Adrenal gland (tissue), 12 donors: Measurements from ENCODE around the gene KIAA1671. TPM values are rescaled to one million over a fixed set of nuclear protein-coding genes. Genes with fewer than 3 reads are reported as not detected.

ENCODE experiments used
- DNase-seq, 7 donors: peaks; one replicate each; pipeline ENCODE4 v3.0.0-alpha.2; 2019 to 2020
- H3K27ac ChIP-seq, 5 donors: fragments of 200-600 bp; sonication (generic) in 4 of 5; 1 replicate in 3 of 5; 2 replicates in 2 of 5; pipeline versions ENCODE4 v1.5.1 to v1.8.0; 2016 to 2020; ENCODE audit warnings: mild to moderate bottlenecking in 1 of 5
- H3K27me3 ChIP-seq: fragments of 200-600 bp; 2 replicates; pipeline ENCODE4 v1.8.0; 2021
- H3K36me3 ChIP-seq, 2 donors: fragments of 200-600 bp; replicated peaks in 1 of 2; 1 replicate in 1 of 2; 2 replicates in 1 of 2; pipeline versions ENCODE4 v1.5.1 to v1.8.0; 2018 to 2022
- H3K4me1 ChIP-seq, 2 donors: fragments of 200-600 bp; replicated peaks in 1 of 2; 1 replicate in 1 of 2; 2 replicates in 1 of 2; pipeline versions ENCODE4 v1.5.1 to v1.8.0; 2018 to 2021
- H3K4me3 ChIP-seq, 4 donors: fragments of 200-600 bp; sonication (generic) in 3 of 4; one replicate each; pipeline ENCODE4 v1.5.1; 2016 to 2018
- H3K9me3 ChIP-seq, 3 donors: fragments of 200-600 bp; sonication (generic) in 1 of 3; replicated peaks in 1 of 3; 1 replicate in 2 of 3; 2 replicates in 1 of 3; pipeline versions ENCODE4 v1.5.1 to v1.8.0; 2016 to 2021
- CTCF ChIP-seq, 6 experiments: fragments of 450-650 bp in 4 of 6; fragments of 200-600 bp in 2 of 6; sonication (generic) in 1 of 6; IDR thresholded peaks; 1 replicate in 5 of 6; 2 replicates in 1 of 6; pipeline versions ENCODE4 v1.5.1 to v1.8.0; 2016 to 2021; ENCODE audit warnings: antibody characterized with exemption in 6 of 6, mild to moderate bottlenecking in 2 of 6, moderate library complexity in 1 of 6
- POLR2A ChIP-seq, 2 donors: fragments of 450-650 bp; IDR thresholded peaks; one replicate each; pipeline ENCODE4 v1.6.1; 2017; ENCODE audit warnings: antibody characterized with exemption in 2 of 2, mild to moderate bottlenecking in 2 of 2, moderate library complexity in 1 of 2
- WGBS, 4 donors: extraction: QIAGEN DNeasy Blood & Tissue Kit in 2 of 4; methylation state at CpG; one replicate each; pipeline versions ENCODE4 v1.1.5 to v1.1.7; 2013 to 2017; 5-methylcytosine and 5-hydroxymethylcytosine counted together
- intact Hi-C, 2 donors: fragments of 100-400 bp; cut with DNase I; formaldehyde crosslinking; loops; one replicate each; pipeline versions ENCODE4 v1.14.1 to v1.15.0; 2022 to 2023
- polyA plus RNA-seq, 3 donors: library from polyadenylated mRNA; stranded (reverse); fragments of 200-250 nt in 2 of 3; fragments of 350-450 nt in 1 of 3; fragmentation: Illumina TruSeq in 1 of 3; extraction: RNeasy Lipid Tissue Mini Kit (QIAGEN cat#74804) in 1 of 3; gene quantifications; one replicate each; pipeline ENCODE4 v1.2.3, GENCODE V29; 2013 to 2014
- total RNA-seq, 9 donors: library from RNA; depleted of rRNA in 4 of 9; stranded (reverse); fragments of >200 nt in 4 of 9; fragments of 120-200 nt in 1 of 9; fragmentation: NEBNext Ultra II Directional in 1 of 9; extraction: Animal tissue kit (Norgen Biotek cat#: 25700) in 1 of 9; gene quantifications; one replicate each; pipeline versions ENCODE4 v1.1.0 to v1.2.4, GENCODE V29; 2013 to 2023
- donor health status: healthy with polysubstance abuse.
- donor health status: Bipolar disorder and iron deficiency.
- donor health status: DM: yes; HTN: yes; CAD: no.
- donor health status: DM: no; HTN: no; CAD: no.
- donor health status: DM: no; HTN: no; CAD: no.
- donor health status: DM: yes; HTN: yes; CAD: no.

KIAA1671 gene
- total and polyA plus RNA-seq, 12 donors: 5.3 to 71.0 (median 45.8) TPM

- H3K27ac ChIP-seq: no peak overlapping the region
- no peaks in the 10 kb centered on the region for H3K4me1 ChIP-seq
- intact Hi-C loops: no loop called here
- DNase-seq: no peak
- H3K27me3 ChIP-seq: no peaks in the 10 kb centered on the region
- no peaks in the 10 kb centered on the region for H3K9me3 ChIP-seq
- no peak overlapping the region for H3K4me3 ChIP-seq
- 68 to 100% (median 74%) methylated on average over 2 to 3 of the region's 3 CpGs for WGBS, 4 donors
- H3K36me3 ChIP-seq: no peaks in the 10 kb centered on the region
- TF ChIP-seq POLR2A (IDR thresholded peaks at IDR 0.05) (no peak), CTCF (IDR thresholded peaks at IDR 0.05) (no peak)
Measured at GRCh38 chr22:24942301-24942700, 10.2 kb upstream of the KIAA1671 start.

GRCh38 chr22:24944217-24944937, 8.1 kb upstream of the KIAA1671 start:
- intact Hi-C loops: no loop called here
- Histone ChIP-seq H3K27me3 (no peaks in the 10 kb centered on the region), H3K27ac (no peak overlapping the region), H3K4me3 (no peak overlapping the region), H3K36me3 (no peaks in the 10 kb centered on the region), H3K9me3 (no peaks in the 10 kb centered on the region), H3K4me1 (no peaks in the 10 kb centered on the region)
- TF ChIP-seq POLR2A (IDR thresholded peaks at IDR 0.05) (no peak), CTCF (IDR thresholded peaks at IDR 0.05) (no peak)
- 91 to 94% (median 93%) methylated on average over 10 of the region's 10 CpGs for WGBS, 4 donors
- DNase-seq: no peak

GRCh38 chr22:24945430-24945829, 7.1 kb upstream of the KIAA1671 start:
- 87 to 92% (median 90%) methylated on average over 4 of the region's 4 CpGs for WGBS, 4 donors
- no peaks in the 10 kb centered on the region for H3K4me1 ChIP-seq
- no peaks in the 10 kb centered on the region for H3K36me3 ChIP-seq
- intact Hi-C loops: no loop called here
- H3K27ac ChIP-seq: no peak overlapping the region
- no peak for DNase-seq
- H3K9me3 ChIP-seq: no peaks in the 10 kb centered on the region
- no peak overlapping the region for H3K4me3 ChIP-seq
- H3K27me3 ChIP-seq: no peaks in the 10 kb centered on the region
- TF ChIP-seq POLR2A (IDR thresholded peaks at IDR 0.05) (no peak), CTCF (IDR thresholded peaks at IDR 0.05) (no peak)

- Histone ChIP-seq H3K36me3 (no peaks in the 10 kb centered on the region), H3K4me3 (no peak overlapping the region), H3K4me1 (no peaks in the 10 kb centered on the region), H3K9me3 (no peaks in the 10 kb centered on the region), H3K27ac (no peak overlapping the region), H3K27me3 (no peaks in the 10 kb centered on the region)
- intact Hi-C loops: no loop called here
- no peak for DNase-seq
- WGBS, 4 donors: 79 to 93% (median 83%) methylated on average over 6 to 7 of the region's 7 CpGs
- TF ChIP-seq POLR2A (IDR thresholded peaks at IDR 0.05) (no peak), CTCF (IDR thresholded peaks at IDR 0.05) (no peak)
Measured at GRCh38 chr22:24947383-24947782, 5.1 kb upstream of the KIAA1671 start.
